HG03196 (cell line): ENCODE measurements around the gene UNC80.

Experiments
- ATAC-seq: cut with Tn5 transposase; IDR thresholded peaks from one replicate; pipeline ENCODE4 v1.9.1; 2021; ENCODE audit not compliant: unreplicated experiment

UNC80 gene

GRCh38 chr2:209908511-209908910, 136.9 kb downstream of the UNC80 start:
- ATAC-seq, result no peak

DNA sequence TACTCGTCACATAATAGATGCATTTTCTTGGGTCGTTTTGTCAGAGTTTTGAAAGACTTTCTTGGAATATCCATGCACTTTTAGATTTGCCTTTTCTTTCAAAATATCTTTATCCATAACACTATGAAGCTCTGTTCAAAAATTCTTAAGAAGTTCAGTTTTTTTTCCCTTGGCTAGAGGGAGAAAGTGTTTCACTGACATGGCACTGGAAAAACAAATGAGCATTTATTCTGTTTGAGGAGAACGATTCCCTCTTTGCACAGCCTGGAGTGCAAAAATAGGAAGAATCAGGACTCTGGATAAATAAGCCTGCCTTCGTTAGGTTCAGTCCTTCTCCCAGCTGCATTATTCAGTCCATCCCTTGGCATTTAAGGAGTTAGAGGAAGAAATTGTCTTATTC, 139.9 kb downstream of the UNC80 start:
- ATAC-seq, result no peak

- no peak for ATAC-seq
Measured at GRCh38 chr2:209913786-209914345, 142.2 kb downstream of the UNC80 start.

- no peak for ATAC-seq
Measured at GRCh38 chr2:209917154-209917771, 145.6 kb downstream of the UNC80 start.

DNA sequence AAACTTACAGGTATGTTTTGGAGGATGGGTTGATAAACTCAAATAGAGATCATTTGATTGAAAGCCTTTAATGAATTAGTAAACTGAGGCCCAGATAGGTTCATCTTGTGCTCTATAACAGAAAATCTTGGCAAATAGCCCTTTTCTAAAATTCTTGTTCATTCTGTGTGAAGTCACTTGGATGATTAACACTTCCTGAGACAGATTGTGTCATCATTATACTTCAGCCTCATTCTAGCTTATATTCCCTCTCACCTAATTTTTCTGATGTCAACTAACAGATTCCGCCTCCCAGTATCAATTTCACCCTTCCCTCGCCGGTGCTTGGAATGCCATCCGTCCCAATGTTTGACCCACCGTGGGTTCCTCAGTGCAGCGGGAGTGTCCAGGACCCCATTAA, 146.6 kb downstream of the UNC80 start:
- no peak for ATAC-seq

- no peak for ATAC-seq
Measured at GRCh38 chr2:209922116-209922515, 150.5 kb downstream of the UNC80 start.

GRCh38 chr2:209929369-209929768, 157.7 kb downstream of the UNC80 start:
- no peak for ATAC-seq

- no peak for ATAC-seq
Measured at GRCh38 chr2:209933499-209934483, 162.2 kb downstream of the UNC80 start.

DNA sequence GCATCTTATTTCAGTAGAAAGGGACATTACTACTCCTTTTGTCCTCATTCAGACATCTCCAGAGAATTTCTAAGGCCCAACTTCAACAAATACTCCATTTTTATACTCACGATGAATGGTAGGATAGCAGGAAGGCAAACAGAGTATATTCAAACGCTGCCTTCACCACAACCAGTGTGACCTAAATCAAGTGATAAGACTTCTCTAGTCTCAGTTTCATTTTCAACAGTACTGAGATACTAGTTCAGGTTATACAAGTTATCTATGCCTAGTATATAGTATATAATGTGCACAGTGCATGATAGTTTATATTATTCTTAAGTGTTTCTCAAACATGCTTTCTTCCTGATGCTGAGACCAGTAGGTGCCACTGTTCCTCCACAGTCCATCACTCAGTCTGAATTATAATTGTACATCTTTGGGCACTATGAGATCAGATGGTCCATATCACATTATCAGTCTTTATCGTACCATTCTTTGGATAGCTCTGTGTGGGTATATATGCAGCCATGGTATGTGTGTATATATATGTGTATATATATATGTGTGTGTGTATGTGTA, 164.6 kb downstream of the UNC80 start:
- no peak for ATAC-seq

DNA sequence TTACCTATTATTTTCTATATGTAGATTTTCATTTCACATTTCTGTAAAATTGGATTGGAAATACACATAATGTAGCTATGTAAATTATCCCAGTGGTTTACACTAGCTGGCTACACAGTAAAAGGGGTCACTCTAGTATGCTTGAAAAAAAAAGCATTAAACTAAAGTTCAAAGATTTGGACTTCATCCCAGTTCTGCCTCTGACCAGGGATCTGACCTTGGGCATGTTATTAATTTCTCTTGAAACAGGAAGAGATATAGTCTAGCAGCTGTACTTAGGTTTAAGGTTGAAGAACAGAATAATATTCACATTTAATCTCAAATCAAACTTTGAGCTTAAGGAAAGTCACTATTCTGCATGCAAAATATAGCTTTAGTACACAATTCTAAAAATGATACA, 166.3 kb downstream of the UNC80 start:
- no peak for ATAC-seq

GRCh38 chr2:209938906-209939305, 167.3 kb downstream of the UNC80 start:
- no peak for ATAC-seq

DNA sequence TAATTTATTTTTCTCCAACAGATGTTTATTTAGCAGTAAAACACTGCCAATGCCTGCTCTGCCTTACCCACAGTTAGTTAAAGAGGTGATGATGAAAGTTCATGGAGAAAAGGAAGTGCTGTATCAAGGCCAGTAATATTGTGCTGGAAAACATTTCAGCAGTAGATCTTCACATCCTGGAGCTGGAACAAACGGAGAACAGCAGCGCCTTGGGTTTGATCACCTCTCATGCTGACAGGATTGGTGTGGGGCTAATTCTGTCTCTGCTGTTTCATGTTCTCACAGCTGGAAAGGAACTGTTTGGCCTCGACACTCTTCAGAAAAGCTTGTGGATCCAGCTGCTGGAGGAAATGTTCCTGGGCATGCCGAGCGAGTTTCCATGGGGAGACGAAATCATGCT, 169.3 kb downstream of the UNC80 start:
- ATAC-seq, result no peak

DNA sequence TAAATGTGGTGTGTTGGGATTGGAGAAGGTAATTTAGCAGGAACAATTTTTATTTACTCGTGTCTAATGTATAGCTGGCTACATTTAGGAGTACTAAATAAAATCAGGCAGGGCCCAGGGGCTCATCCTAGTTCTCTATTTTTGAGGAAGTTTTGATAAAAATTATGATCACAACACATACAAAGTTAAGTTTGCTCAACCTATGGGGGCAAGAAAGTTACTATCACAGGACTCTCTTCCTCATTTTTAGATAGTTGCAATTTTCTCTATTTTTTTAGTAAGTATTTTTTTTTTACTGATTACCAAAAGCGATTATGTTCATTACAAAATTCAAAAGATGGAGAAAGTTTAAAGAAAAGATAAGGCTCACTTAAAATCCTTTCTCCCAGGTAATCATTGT, 170.8 kb downstream of the UNC80 start:
- ATAC-seq, result no peak

DNA sequence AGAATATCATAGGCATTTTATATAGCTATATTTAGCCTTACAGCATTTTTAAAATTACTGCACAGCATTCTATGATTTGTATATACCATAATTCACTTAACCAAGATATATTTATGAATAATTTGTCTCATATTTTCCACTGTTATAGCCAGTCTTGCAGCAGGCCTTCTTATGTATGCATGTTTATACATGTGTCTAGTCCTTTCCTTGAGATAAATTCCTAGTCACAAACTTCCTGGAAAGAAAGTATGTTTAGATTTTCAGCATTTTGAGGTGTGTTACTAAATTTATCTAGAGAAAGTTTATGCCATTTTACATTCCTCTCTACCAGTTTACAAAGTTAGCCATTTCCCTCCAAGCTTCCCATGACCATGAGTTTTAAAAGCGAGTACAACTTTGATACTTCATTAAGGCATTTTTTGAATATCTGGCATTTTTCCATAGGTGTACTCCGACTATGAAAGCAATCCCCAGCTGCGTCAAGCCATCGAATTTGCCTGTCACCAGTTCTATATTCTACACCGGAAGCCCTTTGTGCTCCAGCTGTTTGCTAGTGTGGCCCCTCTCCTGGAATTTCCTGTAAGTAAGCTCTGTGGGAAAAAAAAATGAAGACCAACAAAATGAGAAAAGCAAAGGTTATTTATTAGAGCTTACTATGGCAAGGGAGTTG, 171.4 kb downstream of the UNC80 start:
- no peak for ATAC-seq

- no peak for ATAC-seq
Measured at GRCh38 chr2:209943776-209944175, 172.1 kb downstream of the UNC80 start.

GRCh38 chr2:209946539-209946938, 174.9 kb downstream of the UNC80 start:
- no peak for ATAC-seq

DNA sequence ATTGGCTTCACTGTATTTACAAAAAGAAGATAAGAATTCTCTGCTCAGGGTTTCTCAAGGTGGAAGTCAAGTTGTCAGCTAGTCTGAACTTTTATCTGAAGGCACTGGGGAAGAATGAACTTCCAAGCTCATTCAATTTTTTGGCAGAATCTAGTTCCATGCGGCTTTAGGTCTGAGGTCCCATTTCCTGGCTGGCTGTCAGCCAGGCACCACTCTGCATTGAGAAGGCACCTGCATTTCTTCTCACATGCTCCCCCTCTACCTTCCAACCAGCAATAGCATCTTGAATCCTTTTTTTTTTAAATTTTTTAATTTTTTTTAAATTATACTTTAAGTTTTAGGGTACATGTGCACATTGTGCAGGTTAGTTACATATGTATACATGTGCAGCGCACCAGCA, 184.6 kb downstream of the UNC80 start:
- no peak for ATAC-seq

DNA sequence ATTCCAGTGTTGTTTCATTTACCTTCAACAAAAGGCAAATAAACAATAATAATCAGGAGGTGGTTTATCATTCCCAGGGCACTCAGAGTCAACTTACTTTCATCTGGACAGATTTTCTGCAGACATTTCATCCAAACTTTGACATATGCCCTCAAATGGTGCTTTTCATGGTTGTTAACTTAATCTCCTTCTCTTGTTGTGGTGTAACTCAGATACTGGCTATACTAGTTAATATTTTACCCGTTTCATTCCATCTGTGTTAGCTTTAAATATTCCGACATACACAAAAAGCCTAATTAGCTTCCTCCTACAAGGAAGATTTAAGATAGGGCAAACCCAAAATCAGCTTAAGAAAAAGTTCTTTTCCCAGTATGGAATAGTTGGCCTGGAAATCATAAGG, 186.4 kb downstream of the UNC80 start:
- ATAC-seq, result no peak

DNA sequence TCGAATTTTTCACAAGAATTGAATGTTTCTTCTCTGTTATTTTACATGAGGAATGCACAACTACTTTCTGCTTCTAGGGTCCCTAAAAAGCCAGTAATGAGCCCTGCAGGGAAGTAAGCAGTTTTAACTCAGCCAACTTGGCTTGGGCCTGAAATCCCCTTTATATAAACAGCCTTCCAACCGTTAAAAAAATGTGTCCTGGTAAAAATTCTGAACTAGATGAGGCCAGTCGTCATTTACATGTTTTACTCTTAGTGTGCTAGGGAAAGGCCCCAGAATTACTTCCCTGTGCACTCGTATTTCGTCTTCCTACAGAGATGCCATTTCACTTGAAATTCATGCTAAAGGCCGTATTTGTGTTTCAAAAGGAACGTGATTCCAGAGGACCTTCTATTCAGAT, 188.4 kb downstream of the UNC80 start:
- no peak for ATAC-seq

DNA sequence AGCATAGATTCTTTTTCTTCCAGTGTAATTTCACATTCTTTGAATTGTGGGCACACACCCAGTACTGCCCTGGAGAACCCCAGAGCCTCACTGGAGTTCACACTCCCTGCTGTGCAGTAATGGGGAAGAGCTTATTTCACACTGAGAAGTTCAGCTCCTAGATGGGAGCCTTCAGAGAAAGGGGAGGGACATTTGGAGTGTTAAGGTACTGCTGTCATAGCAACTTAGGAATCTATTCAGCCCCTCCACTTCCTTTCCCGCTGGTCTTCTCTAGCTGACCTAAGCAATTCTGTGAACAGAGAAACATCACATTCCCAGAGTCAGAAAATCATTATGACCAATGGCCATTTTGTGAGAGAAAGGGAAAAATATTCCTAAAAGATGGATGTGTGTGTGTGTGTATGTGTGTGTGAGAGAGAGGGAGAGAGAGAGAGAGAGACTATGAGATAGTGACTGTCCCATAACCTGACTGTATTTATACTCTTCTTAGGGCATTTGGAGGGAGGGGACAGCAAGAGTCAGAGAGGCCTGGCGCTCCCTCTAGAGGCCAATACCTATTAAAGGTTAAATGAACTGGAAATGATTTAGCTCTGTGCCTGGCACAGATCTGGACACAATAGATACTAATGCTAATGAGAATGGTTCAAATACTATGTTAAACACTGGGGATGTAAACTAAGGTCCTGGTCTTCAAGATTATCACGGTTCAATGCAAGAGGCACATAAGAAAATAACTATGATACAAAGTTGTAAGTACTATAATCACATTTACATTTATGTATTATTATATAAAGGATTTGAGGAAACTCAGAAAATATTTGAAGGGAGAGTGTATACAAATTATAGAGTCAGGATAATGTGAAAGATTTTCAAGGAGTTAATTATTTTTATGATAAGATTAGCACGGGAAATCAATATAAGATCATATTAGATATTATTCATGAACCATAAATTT, 189.3 kb downstream of the UNC80 start:
- peak; percentile 91 for ATAC-seq
